OCI-LY3 (cell line): Measurements from ENCODE around the gene HIPK2.

Experiments
- EZH2phosphoT487 ChIP-seq: fragments of 200-600 bp; shearing (Covaris generic); IDR thresholded peaks from 2 replicates; pipeline ENCODE4 v1.6.1; 2018; ENCODE audit warnings: antibody characterized with exemption, mixed run types, low read depth
- TF ChIP-seq, protein P1 (sequence below): fragments of 200-600, 300-600 bp; sonication (generic); IDR thresholded peaks from 2 replicates; pipeline ENCODE4 v1.5.1; 2014; ENCODE audit warnings: antibody characterized with exemption, low read length, low read depth

DNA sequence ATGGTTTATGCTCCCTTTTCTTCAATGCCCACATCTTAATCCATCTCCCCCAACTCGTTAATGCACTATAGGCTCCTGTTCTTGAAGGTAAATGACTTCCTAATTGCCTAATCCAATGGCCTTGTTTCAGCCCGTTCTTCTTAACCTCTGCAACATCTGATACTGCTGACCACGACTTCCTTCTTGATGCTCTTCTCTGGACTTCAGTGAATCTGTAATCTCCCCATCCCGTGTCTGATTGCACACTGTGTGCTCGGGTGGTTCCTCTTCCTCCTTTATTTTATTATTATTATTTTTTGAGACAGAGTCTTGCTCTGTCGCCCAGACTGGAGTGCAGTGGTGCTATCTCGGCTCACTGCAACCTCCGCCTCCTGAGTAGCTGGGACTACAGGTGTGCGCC, 58.9 kb downstream of the HIPK2 start:
- TF ChIP-seq, protein P1, sequence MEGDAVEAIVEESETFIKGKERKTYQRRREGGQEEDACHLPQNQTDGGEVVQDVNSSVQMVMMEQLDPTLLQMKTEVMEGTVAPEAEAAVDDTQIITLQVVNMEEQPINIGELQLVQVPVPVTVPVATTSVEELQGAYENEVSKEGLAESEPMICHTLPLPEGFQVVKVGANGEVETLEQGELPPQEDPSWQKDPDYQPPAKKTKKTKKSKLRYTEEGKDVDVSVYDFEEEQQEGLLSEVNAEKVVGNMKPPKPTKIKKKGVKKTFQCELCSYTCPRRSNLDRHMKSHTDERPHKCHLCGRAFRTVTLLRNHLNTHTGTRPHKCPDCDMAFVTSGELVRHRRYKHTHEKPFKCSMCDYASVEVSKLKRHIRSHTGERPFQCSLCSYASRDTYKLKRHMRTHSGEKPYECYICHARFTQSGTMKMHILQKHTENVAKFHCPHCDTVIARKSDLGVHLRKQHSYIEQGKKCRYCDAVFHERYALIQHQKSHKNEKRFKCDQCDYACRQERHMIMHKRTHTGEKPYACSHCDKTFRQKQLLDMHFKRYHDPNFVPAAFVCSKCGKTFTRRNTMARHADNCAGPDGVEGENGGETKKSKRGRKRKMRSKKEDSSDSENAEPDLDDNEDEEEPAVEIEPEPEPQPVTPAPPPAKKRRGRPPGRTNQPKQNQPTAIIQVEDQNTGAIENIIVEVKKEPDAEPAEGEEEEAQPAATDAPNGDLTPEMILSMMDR: no peak
- TF ChIP-seq EZH2phosphoT487: no peak
